ENCODE results near the gene WRAP73.

WRAP73 gene

DNA sequence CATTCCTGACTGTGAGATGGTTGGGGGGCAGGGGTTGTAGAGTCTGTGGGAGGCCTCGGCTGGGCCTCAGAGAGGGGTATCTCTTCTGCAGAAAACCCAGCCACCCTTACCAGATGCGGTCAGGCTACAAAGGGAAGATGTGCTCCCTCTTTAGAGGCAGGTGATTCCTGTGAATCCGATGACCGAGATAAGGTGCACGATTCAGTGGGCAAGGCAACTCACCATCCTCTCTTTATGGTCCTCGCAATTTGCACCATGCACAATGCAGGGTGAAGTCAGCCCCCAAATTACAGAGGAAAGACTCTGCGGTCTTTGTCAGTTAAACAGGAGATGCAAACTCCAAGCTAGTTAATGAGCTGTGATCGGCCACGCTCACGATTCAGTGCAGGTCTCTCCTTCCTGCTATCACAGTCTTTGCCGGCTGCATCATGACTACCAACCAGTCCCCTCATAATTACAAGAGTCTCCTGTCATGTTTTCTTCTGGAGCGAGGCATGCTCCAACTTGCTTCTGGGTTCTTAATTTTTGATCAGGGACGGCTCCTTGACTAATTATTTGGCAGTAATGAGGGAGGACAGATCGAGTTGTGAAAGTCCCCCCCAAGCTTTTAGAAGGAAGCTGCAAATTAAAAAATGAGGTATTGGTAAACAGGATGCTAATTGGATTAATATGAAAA lies 14.9 kb upstream of the WRAP73 start:
- DNase-seq, result no peak

GRCh38 chr1:3663999-3664699 lies 14.2 kb upstream of the WRAP73 start:
- no peak for DNase-seq

GRCh38 chr1:3662080-3662671 lies 12.3 kb upstream of the WRAP73 start:
- no peak for DNase-seq

GRCh38 chr1:3661631-3662030 lies 11.7 kb upstream of the WRAP73 start:
- DNase-seq, result no peak

DNA sequence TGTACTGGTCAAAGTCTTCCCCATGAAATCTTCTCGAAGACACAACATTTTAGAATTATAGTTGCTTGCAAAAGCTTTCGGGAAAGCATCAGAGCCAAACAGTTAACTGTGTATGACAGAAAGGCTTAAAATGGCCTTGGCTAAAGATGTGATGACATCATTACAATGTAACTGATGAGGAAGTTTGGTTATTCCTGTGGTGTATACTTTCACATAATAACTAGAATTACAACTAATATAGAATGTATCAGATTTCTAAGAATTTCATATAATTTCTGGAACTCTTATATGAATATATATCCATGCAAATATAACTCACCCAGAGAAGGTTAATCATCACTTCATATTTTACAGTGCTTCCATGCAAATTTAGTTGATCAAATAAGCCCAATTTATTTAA lies 10.8 kb upstream of the WRAP73 start:
- DNase-seq, result no peak

DNA sequence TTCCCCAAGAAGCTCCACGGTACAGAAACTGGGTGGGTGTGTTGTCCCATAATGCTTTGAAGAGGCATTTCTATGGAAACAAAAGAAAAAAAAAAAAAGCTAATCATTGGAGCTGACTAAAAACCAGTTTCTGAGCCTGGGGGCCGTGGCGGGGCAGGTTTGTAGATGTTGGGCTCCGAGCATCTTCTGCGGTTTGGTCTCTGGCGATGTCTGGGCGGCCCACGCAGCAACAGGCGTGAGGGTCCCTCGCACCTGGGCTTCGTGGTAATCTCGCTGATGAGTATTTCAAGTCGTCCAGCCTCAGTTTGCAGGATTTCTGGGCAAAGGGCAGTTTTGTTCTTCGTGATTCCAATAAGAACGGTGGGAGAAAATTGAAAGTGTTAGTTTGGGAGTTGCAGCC lies 9.2 kb upstream of the WRAP73 start:
- DNase-seq, result no peak

DNA sequence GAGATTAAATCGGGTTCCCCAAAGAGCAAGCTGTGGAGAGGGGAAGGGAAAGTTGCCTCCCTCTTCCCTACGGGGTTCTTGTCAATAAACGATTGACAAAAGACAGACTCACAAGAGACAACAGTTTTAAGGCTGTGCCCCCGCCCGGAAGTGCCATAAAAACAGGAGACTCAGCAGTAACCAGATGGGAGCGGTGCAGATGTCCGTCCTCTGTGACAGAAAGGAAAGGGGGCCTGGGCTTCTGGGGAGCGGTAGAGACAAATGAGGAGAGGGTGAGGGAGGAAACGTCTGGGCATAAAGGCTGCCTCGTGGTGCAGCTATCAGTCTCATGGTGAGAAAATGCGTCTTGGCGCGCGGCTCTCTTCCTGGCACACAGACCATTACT lies 8.3 kb upstream of the WRAP73 start:
- no peak for DNase-seq

DNA sequence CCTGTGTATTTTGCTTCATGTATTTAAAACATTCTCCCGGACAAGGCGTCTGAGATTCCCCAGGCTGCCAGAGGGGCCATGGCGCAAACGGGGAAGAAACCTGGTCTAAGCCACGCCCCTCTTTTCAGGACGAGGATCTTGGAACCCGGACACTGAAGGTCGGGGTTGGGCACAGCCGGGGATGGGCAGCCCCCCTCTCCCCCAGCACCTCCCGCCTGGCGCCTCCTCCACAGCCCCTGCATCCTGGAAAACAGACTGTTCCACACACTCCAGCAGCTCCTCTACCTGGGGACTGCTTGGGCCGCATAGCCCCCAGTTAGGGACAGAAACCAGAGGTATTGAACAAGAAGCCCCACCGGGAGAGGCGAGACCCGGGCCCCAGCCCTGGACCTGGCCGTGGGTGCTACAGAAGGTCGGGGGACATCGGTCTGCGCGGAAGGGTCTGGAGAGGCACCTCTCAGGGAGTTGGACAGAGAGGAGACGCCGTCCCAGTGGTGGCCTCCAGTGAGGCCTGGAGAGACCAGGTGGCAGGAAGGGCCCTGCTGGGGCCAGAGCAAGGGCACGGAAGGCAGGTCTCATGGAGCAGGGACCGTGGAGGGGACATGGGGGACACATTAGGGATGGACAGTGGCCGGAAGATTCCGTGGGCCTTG lies 7.8 kb upstream of the WRAP73 start:
- no peak for DNase-seq

DNA sequence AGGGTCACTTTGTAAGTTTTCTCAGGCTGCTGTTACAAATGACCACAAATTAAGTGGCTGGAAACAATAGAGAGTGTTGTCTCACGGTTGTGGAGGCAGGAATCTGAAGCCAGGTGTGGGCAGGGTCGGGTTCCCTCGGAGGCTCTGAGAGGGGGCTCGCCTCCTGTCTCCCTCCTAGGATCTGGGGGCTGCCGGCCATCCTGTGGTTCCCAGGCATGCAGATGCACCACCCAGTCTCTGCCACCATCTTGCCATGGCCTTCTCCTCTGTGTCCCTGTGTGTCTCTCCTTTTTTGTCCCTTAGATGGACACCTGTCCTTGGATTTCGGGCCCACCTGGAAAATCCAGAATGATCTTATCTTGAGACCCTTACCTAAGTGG lies 7.2 kb upstream of the WRAP73 start:
- DNase-seq, result no peak

DNA sequence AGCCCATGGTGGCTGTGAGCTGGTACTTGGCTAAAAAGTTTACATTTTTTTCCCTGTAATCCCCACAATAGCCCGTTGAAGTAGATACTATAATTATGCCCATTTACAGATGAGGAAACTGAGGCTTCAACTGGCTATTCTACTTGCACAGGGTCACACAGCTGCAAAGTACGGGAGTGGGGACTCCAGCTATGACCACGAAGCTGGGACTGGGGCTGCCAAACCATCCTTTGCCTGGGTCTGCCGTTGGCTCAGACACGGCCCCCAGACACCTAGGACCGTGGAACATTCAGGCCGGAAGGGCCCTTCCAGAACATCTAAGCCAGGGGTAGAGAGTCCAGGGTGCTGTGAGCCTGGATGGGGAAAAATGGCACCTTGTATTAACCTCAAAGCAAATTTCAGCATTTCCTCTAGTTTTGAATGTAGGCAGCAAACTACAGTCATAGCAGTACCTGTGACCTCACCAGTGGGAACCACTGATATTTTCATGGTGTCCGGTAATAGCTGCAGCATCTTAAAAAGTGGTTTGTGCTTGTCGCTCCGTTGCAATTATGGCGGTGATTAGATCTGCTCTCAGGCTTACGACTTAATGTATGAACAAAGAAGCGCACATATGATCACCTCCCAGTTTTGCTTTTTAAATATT lies 6.7 kb upstream of the WRAP73 start:
- DNase-seq, result no peak

DNA sequence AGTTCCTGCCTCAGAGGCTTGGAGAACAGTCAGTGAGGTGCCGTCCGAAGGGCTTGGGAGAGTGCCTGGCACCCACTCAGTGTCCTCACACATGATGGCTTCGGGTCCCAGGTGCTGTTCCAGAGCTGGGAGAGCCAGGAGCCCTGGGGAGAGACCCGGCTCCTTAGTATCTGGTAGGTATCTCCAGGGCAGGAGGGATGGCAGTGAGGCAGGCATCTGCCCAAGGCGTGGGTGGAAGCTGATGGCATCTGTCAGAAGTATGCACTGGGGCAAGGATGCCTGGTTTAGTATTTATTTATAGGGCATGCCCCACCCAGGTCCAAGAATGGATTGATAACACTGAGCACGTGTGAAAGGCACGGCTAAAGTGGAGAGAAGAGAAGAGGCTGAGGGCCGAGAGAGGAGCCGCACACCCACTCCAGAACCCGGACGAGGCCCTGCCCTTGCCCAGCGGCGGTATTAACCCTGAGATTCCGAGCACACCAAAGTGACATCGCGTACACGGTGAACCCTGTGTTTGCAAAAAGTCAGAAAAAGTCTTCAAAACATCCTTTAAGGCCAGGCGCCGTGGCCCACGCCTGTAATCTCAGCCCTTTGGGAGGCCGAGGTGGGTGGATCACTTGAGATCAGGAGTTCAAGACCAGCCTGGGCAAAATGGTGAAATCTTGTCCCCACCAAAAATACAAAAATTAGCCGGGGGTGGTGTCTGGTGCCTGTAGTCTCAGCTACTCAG lies 4.8 kb upstream of the WRAP73 start:
- DNase-seq, result no peak

DNA sequence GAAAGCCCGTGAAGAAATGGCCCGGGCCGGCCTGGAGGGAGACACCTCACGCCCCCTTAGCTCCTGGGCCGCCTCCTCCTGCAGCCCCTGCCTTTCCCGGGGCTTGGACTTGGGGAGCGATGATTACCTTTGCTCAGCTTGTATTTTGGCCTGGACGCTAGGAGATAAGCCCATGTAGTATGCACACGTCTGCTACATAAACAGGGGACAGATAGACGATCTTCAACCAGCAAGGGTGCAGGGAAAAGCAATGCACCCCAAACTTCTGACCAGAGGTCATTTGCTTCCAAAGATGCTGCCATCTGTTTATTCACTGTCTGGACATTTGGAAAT lies 3.3 kb upstream of the WRAP73 start:
- no peak for DNase-seq

- no peak for DNase-seq
Observed at GRCh38 chr1:3652548-3653285, 2.8 kb upstream of the WRAP73 start.

- DNase-seq, result no peak
Observed at GRCh38 chr1:3651930-3652547, 2.1 kb upstream of the WRAP73 start, which contains the start of gene TP73. Gene TP73 (plus strand): TSS chr1:3652516. CDS start chr1:3682366, 29,850 bp downstream.

- DNase-seq, result no peak
Observed at GRCh38 chr1:3651026-3651929, 1.4 kb upstream of the WRAP73 start.

DNA sequence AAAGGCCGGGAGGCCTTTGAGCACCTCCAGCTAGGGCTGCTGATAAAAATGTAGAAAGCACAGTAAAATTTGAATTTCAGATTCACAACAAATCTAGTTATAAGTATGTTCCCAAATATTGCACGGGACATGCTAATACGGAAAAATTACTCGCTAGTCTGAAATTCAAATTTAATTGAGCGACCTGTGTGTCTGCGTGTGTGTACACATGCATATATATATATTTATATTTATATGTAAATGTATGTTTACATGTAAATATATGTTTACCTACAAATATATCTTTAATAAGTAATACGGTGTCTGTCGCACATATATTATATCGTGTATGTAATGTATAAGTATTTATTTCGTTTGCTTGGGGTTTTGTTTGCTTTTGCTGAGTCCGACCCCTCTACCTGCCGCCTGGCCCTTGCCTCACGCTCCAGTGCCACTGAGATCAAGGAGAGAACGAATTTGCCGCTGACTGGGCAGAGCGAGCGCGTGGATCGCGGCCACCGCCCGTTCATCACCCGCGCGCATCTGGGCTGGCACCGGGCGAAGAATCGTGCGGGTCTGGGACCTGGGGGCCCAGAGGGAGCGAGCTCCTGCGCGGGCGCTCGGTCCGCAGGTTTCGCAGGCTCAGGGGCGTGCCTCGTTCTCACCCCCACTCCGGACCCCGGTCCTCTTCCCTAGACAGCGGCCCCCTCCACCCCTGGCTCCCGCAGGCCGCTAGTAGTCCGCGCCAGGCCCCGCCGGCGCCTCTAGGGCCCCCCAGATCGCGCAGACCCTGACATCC lies 534 bp upstream of the WRAP73 start:
- no peak for DNase-seq

GRCh38 chr1:3646596-3646995 lies 3.3 kb downstream of the WRAP73 start:
- no peak for DNase-seq

GRCh38 chr1:3645666-3646355 lies 4.1 kb downstream of the WRAP73 start:
- no peak for DNase-seq

DNA sequence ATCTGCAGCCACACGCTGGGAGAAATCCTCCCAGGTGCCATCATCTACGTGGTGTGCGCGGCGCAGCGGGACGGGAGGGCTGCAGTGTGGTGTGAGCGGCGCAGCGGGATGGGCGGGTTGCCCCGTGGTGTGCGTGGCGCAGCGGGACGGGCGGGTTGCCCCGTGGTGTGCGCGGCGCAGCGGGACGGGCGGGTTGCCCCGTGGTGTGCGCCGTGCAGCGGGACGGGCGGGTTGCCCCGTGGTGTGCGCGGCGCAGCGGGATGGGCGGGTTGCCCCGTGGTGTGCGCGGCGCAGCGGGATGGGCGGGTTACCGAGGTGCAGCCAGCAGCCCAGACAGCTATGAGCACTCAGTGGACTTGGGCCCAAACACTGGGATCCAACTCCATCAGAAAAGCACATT lies 4.7 kb downstream of the WRAP73 start:
- no peak for DNase-seq
